Stimulated activated CD8-positive, alpha-beta memory T cell treated with anti-CD3 and anti-CD28 coated beads, Interleukin-12 subunit alpha, Interleukin-12 subunit beta, amount 100 ng/mL, for 24 hours (primary cell): ENCODE measurements around the gene THAP3.
A peak's percentile ranks its signal among the peaks of the same experiment; 100 is the strongest.

Source experiments
- DNase-seq: peaks from one replicate; pipeline ENCODE4 v3.0.0-alpha.2; 2020; ENCODE audit errors: extremely low read depth

Gene THAP3, protein sequence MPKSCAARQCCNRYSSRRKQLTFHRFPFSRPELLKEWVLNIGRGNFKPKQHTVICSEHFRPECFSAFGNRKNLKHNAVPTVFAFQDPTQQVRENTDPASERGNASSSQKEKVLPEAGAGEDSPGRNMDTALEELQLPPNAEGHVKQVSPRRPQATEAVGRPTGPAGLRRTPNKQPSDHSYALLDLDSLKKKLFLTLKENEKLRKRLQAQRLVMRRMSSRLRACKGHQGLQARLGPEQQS

DNA sequence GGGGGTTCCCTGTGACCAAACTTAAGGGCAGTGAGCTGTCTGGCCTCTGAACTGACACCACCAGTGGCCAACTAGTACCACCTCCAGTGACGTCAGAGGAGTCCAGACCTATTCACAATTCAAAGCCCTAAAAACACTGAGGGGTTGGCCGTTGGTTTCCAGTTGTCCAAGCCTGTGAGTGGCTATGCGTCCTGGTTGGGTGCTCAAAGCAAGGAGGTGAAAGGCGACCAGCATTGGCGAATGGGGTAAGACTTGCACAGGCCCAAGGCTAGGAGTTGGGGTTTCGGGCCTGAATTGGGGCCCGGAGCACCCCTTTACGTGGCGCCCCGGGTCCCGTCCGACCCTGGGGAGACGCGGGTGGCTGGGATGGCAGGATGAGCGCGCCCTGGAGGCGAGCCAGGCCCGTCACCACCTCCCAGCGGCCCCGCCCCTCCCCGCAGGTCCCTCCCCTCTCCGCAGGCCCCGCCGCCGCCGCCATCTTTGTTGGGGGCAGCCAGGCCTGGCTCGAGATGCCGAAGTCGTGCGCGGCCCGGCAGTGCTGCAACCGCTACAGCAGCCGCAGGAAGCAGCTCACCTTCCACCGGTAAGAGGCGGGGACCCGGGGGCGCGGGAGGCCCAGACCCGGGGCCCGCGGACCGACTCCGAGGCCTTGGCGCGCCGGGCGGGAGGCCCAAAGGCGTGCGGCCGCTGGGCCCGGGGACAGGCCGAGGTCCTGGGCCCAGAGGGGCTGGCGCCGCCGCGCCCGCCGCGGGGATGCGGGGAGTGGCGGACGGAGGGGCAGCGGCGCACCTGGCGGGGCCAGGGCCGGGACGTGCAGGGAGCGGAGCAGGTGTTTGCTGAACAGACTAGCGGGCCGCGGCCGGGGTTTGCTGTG lies at the start of gene THAP3:
TSS of gene THAP3 (plus strand) at position 159 of the 874 bp plus-strand sequence. CDS start at position 510, 351 bp downstream.
- peak; percentile 74 for DNase-seq

DNA sequence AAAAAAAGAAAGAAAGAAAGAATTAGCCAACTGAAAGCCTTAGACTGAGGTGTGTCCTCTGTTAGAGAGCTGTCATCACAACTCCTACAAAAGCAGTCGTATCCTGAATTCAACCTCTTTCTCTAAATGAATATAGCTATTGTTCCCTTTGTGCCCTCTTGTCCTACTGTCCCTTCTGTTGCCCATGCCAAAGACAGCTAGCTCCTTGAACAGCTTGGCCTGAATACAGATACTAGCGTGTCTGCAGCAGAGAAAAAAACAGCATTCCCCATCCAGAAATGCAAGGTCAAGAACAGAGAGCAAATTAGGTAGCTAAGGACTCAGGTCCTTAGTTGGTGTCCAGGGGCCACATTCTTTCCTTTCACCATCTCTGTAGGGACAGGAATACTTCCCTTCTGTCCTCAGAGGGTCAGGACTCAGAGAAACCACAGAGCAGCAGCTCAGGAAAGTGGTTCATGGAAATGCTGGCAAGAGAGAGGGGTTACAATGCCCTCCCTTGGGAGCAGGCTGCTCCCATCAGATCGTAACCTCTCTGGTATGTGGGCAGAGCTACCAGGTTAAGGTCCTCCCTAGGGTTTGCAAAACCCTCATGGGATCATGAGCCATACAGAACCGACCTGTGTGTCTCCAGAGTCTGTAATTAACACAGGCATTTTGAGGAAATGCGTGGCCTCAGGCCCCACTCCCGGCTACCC lies 46.7 kb upstream of the THAP3 start:
- DNase-seq = no peak

DNA sequence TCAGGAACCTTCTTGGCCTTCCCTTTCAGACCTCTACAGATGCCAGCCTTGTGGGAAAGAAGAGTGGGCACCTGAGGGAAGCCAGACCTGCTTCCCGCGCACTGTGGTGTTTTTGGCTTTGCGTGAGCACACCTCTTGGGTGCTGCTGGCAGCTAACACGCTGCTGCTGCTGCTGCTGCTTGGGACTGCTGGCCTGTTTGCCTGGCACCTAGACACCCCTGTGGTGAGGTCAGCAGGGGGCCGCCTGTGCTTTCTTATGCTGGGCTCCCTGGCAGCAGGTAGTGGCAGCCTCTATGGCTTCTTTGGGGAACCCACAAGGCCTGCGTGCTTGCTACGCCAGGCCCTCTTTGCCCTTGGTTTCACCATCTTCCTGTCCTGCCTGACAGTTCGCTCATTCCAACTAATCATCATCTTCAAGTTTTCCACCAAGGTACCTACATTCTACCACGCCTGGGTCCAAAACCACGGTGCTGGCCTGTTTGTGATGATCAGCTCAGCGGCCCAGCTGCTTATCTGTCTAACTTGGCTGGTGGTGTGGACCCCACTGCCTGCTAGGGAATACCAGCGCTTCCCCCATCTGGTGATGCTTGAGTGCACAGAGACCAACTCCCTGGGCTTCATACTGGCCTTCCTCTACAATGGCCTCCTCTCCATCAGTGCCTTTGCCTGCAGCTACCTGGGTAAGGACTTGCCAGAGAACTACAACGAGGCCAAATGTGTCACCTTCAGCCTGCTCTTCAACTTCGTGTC lies 45.9 kb upstream of the THAP3 start:
- no peak for DNase-seq

DNA sequence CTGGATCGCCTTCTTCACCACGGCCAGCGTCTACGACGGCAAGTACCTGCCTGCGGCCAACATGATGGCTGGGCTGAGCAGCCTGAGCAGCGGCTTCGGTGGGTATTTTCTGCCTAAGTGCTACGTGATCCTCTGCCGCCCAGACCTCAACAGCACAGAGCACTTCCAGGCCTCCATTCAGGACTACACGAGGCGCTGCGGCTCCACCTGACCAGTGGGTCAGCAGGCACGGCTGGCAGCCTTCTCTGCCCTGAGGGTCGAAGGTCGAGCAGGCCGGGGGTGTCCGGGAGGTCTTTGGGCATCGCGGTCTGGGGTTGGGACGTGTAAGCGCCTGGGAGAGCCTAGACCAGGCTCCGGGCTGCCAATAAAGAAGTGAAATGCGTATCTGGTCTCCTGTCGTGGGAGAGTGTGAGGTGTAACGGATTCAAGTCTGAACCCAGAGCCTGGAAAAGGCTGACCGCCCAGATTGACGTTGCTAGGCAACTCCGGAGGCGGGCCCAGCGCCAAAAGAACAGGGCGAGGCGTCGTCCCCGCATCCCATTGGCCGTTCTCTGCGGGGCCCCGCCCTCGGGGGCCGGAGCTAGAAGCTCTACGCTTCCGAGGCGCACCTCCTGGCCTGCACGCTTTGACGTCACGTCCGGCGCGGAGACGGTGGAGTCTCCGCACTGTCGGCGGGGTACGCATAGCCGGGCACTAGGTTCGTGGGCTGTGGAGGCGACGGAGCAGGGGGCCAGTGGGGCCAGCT lies 45.1 kb upstream of the THAP3 start, which contains the start of gene ZBTB48:
TSS of gene ZBTB48 (plus strand) at position 621 of the 745 bp plus-strand sequence. CDS start 616 bp downstream, outside the sequence.
- DNase-seq = peak; percentile 95

DNA sequence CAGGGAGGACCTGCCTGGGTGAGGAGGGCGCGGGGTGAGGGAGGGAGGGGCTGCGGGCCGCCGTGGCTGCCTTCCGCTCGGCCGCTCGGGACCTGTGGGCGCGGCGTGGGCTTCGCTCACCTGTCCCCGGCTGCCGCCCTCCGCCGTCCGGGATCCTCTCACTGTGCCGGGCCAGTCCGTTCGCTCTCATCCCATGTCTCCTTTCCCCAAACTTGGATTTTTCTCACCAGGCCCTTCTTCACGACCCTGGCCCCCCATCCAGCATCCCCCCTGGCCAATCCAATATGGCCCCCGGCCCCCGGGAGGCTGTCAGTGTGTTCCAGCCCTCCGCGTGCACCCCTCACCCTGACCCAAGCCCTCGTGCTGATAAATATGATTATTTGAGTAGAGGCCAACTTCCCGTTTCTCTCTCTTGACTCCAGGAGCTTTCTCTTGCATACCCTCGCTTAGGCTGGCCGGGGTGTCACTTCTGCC lies 44.5 kb upstream of the THAP3 start:
- DNase-seq = no peak

DNA sequence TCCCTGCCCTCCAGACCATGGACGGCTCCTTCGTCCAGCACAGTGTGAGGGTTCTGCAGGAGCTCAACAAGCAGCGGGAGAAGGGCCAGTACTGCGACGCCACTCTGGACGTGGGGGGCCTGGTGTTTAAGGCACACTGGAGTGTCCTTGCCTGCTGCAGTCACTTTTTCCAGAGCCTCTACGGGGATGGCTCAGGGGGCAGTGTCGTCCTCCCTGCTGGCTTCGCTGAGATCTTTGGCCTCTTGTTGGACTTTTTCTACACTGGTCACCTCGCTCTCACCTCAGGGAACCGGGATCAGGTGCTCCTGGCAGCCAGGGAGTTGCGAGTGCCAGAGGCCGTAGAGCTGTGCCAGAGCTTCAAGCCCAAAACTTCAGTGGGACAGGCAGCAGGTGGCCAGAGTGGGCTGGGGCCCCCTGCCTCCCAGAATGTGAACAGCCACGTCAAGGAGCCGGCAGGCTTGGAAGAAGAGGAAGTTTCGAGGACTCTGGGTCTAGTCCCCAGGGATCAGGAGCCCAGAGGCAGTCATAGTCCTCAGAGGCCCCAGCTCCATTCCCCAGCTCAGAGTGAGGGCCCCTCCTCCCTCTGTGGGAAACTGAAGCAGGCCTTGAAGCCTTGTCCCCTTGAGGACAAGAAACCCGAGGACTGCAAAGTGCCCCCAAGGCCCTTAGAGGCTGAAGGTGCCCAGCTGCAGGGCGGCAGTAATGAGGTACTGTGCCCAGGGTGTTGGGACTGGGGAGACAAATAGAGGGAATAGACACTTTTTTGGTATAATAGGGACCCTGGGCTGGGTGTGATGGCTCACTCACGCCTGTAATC lies 43.9 kb upstream of the THAP3 start:
- no peak for DNase-seq

DNA sequence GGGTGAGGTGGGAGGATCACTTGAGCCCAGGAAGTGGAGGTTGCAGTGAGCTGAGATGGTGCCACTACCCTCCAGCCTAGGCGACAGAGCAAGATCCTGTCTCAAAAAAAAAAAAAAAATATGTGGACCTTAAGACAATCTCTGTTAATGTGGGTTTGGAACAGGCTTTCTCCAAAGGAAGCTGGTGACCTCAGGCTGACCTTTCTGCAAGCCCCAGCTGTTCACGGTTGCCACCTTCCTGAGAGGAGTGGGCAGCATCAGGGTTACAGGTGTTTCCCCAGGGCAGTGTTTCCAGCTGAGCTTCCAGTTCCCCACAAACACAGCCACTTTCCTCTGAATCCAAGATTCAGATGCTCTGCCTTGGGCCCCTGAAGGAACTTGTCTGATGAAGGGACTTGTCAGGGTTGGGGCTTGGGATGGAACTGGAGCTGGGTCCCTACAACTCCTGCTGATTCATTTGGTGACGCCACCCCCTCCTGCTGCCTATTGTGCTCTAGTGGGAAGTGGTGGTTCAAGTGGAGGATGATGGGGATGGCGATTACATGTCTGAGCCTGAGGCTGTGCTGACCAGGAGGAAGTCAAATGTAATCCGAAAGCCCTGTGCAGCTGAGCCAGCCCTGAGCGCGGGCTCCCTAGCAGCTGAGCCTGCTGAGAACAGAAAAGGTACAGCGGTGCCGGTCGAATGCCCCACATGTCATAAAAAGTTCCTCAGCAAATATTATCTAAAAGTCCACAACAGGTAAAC lies 42.9 kb upstream of the THAP3 start:
- no peak for DNase-seq

DNA sequence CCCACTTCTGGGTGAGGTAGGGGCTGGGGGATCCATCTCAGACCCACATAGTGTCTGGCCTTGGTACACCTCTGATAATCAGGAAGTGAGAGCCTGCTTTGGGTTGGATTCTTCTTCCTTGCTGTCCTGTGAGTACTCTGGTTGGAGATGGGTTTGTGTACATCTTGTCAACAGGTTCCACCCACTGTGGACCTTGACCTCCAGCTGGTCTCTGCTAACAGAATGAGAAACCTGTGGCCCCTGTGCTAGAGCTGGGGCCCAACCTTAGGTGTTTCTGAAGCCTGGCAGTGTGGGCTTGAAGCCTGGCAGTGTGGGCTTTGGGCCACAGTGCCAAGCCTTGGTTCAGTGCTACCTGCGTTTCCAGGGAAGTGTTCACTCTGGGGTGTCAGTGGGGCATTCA lies 42.3 kb upstream of the THAP3 start:
- no peak for DNase-seq

DNA sequence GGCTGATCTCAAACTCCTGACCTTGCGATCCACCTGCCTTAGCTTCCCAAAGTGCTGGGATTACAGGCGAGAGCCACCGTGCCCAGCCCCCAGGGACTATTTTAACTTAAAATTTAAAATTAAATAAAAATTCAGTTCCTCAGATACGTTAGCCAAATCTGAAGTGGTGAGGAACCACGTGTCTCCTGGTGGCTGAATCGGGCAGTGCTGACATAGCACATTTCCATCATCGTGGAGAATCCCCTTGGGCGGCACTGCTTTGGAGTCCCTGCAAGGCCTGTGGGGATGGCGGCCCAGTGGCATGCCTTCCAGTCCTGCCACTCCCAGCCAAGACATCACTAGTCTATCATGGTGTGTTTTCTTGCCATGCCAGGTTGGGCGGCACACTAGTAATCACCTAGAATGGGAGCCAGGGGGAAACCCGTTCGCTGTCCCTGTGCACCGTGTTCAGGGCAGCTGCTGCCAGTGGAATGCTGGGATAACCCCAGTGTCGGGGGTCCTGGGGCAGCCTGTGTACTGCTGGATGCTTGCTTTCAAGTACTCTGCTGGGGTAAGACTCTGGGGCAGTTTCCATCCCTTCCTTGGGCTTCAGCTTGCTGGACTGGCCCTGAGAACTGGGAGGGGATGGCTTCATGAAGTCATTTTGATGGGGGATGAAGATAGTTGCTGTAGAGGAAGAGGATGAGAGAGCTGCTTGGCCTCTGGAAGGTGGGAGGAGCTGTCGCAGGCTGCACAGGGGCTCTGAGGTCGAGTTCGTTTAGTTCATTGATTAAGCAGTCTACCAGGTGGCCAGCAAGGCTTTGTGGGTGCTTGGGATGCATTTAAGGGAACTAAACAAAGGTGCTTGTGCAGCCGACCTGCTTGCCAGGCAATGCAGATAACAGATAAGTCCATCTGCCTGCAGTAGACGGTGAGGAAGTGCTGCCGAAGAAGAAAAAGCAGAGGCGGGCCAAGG lies 40.3 kb upstream of the THAP3 start:
- no peak for DNase-seq

DNA sequence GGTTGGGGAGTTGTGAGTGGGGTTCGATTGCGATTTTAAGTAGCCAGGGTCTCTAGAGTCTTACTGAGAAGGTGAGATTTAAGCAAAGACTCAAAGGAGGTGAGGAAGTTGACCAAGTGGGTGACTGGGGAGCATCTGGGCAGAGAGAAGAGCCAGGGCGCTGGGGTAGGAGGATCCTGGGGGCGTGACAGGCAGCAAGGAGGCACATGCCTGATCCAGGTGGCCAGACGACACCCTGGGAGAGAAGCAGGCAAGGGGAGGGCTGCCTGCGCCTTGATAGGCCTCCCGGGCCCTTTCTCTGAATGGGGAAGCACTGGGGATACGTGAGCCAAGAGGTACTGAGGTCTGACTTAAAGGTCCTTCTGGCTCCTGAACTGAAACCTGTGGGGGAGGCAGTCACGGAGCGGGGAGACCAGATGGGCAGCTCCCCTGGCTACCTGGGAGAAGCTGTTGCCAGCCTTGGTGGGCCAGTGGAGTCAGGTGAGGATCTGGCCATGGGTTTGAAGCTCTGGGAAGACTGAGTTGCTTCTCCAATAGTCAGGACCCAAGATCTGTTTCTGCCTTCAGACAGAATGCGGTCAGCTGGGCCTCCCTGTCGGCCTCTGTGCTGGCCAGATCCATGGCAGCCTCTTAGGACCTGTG lies 39.5 kb upstream of the THAP3 start:
- DNase-seq = no peak

DNA sequence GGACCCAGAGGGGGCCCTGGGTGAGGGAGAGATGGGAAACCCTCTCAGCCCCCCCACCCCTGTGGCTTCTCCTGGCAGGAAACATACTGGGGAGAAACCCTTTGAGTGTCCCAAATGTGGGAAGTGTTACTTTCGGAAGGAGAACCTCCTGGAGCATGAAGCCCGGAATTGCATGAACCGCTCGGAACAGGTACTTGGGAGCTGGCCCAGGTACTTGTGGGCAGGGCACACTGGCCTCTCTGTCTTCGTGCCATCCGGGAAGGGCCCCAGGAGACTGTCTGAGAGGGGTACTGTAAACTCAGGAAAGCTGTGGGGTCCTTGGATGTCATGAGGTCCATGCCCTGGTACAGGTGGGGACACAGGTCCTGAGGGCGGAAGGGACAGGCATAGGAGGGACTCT lies 38.8 kb upstream of the THAP3 start:
- no peak for DNase-seq

DNA sequence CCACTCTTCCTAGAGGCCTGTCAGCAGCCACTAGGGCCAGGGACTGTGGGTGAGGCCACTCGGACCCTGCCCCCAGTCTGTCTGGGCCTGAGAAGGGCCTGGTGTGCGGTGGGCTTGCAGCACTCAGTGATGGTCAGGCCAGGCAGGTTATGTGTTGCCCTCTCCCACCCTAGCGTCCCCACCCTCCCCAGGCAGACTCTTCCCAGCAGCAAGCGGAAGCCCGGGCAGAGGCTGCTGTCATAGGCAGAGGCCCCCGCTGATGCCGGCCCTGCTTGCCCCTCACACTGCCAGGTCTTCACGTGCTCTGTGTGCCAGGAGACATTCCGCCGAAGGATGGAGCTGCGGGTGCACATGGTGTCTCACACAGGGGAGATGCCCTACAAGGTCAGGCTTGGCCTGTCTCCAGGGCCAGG lies 38.3 kb upstream of the THAP3 start:
- no peak for DNase-seq

DNA sequence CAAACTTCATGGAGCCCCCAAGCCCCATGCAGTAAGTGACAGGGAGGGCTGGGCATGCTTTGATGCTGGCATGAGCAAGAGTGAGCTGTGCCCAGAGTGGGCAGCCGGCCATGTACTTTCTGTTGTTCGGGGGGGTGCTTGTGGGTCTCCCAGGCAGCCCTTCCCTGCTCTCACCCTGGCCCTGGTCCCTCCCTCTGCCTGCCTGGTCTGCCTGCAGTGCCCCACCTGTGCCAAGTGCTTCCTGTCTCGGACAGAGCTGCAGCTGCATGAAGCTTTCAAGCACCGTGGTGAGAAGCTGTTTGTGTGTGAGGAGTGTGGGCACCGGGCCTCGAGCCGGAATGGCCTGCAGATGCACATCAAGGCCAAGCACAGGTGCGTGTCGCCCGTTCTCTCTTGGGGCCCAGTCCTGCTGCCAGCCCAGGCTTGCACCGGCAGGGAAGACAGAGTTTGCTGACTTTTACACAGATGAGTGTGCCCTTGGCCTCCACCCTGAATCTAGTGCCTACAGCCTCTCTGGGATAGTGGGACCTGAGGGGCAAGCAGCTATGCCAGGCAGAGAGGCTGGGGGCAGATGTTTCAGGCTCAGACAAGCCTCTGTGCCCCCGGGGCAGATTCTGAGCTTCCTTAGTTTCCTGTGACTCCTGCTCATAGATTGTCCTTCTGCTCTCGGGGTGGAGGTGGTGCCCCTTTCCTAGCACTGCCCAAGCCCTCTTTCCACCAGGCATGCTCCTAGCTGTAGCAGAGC lies 37.2 kb upstream of the THAP3 start:
- no peak for DNase-seq

DNA sequence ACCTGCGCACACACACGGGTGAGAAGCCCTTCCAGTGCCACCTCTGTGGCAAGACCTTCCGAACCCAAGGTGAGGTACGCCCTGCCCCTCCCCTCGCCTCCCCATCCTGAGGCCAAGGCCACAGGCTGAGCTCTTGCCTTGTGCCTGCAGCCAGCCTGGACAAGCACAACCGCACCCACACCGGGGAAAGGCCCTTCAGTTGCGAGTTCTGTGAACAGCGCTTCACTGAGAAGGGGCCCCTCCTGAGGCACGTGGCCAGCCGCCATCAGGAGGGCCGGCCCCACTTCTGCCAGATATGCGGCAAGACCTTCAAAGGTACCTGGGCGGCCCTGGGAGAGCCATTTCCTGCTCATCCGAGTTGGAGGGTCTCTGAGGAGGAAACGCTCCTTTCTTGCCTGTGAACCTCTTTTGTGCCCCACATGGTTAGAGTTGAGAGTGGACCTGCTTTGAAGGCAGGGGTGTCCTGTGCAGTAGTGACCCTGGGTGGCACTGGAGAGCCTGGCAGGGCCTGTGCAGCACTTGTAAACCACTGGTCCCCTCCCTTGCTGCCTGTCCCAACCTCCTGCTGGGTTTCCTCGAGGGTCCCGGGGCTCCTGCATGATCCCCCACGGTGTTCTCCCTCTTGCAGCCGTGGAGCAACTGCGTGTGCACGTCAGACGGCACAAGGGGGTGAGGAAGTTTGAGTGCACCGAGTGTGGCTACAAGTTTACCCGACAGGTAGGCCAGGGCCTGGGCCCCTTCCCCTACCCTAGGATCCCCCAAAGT lies 36.4 kb upstream of the THAP3 start:
- DNase-seq = no peak

DNA sequence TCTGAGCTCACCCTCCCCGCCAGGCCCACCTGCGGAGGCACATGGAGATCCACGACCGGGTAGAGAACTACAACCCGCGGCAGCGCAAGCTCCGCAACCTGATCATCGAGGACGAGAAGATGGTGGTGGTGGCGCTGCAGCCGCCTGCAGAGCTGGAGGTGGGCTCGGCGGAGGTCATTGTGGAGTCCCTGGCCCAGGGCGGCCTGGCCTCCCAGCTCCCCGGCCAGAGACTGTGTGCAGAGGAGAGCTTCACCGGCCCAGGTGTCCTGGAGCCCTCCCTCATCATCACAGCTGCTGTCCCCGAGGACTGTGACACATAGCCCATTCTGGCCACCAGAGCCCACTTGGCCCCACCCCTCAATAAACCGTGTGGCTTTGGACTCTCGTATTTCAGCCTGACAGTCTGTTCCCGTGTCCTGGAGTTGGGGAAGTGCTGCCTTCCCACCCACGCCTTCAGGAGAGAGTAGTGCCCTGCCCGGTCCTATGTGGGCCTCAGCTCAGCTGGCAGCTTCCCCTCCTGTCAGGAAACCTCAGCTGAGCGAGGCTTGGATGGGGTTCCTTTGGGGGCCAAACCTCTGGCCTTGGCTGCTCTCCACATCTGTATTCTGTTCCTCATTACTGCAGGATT lies 35.7 kb upstream of the THAP3 start:
- no peak for DNase-seq

DNA sequence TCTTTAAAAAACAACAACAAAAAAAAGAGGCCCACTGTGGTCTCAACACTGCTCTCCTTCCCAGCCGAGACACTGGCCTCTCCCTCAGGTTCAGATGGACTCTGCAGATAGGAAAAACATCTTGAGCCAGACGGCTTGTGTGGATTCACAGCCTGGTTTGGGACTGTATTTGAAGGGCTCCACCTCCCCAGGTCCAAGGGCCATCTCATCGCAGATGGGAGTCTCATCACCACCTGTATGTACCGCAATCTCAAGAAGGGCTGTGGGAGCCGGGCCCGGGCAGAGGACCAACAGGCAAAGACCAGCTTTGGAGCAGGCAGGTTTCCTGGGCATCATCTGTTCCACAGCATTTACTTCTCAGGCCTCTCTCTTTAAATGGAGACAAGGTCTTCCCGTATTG lies 34.6 kb upstream of the THAP3 start:
- no peak for DNase-seq
